Effector CD4-positive, alpha-beta T cell (primary cell): ENCODE data around the gene TLCD5. TPM values are rescaled to one million over a fixed set of nuclear protein-coding genes. Genes with fewer than 3 reads are reported as not detected.

Experiments used
- DNase-seq: peaks from one replicate; pipeline ENCODE4 v3.0.0-alpha.2; 2020
- total RNA-seq: gene quantifications from one replicate; lab custom pipeline; 2026; lab: John Stamatoyannopoulos, UW

Gene TLCD5
- total RNA-seq: not detected

DNA sequence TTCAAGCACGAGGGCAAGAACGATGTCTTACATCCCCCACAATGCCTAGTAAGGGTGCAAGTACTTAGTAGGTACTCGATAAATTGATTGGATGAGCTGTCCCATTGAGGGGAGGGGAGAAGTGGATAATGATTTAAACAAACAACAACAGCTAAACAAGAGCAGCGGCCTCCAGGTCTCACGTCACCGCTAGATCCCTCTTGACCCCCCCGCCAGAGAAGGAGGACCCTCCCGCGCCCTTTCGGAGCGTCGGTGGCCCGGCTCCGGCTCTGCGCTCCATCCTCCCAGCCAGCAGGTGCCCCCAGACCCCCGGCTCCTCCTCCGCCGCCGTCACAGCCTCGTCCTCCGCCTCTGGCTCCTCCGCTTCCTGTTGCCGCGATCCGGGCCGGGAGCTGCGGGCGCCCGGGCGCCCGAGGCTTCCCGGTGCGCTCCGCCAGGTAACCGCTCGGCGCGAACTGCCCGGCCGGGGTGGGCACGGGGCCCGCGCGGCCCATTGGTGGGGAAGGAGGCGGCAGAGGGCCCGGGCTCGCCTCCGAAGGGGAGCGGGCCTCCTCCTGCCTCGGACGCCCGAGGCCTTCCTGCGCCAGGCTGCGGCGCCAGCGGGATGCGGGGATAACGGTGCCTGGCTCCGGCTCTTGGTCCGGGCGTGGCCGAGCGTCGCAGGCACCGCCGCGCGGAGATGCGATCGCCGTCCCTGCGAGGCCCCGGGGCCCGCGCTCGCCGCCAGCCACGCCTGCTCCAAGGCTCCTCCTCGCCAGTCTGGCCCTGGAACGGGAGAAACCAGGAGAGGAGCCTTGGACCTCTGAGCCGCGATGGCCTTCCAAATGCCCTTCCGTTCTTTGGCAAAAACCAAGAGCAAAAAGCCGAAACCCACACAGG, at the start of gene TLCD5:
Gene TLCD5, plus strand, starts transcription at position 368 of the 879 bp plus-strand sequence. CDS start 2,143 bp downstream, outside the sequence.
- DNase-seq: no peak

DNA sequence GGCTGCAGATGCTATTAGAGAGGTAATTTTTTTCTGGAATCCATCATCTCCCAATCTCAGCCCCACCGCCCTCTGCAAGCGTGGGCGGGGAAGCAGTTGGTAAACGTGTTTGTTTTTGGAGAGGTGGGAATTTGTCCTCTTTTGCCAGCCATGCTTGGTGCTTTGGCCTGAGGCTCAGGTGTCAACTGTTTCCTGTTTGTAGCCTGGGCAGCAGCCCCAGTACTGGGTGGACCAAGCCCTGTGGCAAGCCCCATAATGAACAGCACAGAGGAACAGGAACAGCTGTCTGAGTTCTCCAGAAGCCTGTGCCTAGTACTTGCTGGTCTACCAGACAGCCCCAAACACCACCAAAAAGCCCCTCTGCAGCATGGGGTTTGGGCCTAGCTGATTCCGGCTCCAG, 45.6 kb upstream of the TLCD5 start:
- no peak for DNase-seq

DNA sequence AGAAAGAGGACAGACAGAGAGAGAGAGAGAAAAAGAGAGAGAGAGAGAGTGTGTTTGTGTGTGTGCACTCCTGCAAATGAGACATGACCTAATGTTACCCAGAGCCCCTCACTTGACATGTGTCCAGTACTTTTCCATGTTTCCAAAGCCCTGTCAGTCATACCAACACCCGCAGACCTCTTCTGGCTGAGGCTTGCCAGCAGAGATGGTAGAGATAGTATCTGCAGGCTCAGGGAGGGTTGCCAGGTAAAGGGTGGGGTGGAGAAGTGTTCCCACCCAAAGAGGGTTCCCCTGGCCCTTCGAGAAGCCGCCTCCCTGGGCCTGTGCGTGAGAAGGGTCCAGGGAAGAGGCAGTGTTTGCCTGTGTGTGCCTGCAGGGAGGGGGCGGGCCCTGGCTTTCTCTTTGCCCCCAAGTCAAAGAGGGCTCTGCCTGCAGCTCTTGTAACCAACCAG, 44.5 kb upstream of the TLCD5 start:
- no peak for DNase-seq

DNA sequence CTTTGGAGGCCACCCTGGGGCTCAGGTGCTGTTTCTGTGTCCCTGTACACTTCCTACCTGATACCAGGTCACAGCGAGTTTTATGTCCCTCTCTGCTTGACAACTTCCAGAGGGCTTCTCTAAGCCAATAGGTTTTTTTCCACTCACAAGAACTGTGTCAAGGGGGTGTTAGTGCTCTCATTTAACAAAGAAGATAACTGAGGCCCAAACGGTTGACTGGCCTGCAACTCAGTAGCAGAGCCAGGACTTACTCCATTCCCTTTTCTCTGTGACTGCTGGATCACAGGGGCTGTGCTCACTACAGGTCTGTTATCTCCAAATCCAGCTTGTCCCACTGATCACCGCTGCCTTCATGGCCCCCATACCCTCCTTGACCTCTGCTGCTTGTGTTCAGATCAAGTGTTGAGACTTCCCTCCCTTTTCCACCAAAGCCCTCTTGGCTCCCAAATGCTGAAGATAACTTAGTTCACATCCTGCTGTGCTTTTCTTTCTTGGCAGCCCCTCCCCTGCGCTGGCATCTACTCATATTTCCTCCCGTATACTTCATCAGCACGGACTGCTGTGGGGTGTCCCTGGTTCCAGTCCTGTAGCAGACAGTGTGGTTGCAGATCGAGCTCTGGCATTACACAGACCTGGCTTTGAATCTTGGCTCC, 43.8 kb upstream of the TLCD5 start:
- DNase-seq: no peak

DNA sequence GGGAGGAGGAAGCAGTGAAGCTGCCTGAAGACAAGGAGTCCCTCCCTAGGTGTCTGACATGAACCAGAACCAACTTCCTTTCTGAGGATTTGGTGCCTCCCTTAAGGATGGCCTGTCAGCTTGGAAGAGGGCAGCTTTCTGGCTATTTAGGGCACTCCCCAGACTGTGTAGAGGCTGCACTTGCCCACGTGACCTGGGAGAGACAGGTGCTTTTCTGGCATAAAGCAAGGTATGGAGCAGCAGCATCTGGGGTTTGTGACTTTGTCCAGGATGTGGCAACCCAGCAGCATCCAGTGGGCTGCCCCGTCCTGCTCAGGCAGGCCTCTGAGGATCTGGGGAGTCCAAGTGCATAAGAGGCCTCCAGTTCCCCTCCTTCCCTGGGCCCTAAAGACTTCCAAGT, 42.0 kb upstream of the TLCD5 start:
- DNase-seq: no peak

DNA sequence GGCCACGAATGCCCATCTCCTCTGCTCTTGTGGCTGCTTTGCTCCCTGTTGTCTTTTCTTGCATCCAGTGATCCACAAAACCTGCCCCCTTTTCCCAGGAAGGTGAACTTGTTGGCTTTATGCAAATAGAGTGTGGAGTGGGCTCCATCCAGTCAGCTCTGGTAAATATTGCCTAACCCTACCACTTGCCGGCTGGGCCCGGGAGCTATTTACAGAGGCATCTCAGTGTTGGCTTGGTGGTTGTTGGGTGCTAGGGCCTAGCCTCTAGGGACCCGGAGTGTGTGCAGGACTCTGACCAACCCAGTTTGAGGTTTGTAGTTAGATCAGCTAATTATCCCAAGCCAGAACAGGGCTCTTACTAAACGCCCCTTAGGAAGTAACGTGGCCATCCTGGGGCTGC, 40.8 kb upstream of the TLCD5 start:
- no peak for DNase-seq

DNA sequence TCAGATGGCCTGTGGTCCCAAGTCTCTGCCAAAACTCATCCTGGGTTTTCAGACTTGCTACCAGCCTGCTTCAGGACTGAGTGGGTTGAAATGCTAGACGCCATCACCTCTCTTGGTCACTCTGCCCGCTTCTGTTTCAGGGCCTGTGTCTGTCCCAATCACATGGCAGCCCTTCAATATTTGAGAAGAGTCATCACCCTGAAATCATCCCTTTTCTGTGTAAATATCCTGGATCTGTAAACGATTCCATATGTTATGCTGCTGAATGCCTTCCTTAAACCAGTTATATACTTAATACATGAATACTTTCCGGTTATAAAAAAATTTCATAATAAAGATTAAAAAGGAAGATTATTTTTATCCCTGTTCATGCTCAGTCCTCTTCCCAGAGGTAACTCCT, 39.8 kb upstream of the TLCD5 start:
- DNase-seq: no peak

DNA sequence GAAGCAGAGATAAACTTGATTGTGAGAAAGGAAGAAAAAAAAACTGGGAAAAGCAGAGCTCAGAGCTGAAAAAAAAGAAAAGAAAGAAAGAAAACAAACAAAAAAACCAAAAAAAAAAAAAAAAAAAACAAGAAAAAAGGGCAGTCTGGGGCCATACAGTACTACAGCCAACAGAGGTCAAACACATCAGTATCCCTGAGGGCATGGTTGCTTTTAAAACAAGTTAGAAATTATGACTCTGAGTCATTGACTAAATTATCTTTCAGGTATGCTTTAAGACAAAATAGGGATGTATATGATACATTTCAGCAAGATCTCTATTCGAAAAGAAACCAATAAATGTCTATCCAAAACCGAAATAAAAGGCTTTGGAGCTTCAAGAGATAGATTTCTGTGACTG, 37.1 kb upstream of the TLCD5 start:
- no peak for DNase-seq

DNA sequence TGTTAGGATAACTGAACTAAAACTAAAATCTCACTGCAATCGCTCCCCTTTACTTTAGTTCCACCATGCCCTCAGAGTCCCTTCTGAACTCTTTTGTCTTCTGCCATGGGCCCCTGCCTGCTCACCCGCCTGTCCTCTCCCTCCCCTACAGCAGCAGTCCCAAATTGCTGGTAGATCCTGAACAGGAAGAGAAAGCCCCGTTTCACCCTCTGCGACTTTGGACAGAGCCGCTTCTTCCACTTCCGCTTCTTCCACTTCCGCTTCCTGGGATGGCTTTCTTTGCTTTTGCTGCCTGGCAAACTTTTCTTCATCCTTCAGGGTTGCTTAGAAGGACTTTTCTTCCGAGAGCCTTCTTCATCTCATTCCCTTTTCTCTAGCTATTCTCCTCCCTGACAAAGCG, 35.7 kb upstream of the TLCD5 start:
- DNase-seq: no peak

DNA sequence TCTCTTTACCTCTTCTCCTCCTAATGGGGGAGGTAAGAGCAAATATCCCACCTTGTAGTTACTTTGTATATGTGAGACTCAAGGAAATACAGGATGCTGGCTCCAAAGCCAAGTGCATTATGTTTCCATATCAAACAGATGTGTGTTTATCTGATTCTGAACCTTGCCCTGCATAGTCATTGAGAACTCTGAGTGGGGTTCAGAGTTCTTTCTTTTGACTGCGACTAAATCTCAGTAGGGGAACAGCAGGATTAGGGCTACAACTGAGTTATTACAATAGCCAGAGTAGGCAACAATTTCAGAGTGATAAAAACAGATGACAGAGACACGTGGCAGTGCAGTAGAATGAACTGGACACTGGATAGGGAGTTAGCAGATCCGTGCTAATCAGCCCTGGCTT, 34.1 kb upstream of the TLCD5 start:
- no peak for DNase-seq

DNA sequence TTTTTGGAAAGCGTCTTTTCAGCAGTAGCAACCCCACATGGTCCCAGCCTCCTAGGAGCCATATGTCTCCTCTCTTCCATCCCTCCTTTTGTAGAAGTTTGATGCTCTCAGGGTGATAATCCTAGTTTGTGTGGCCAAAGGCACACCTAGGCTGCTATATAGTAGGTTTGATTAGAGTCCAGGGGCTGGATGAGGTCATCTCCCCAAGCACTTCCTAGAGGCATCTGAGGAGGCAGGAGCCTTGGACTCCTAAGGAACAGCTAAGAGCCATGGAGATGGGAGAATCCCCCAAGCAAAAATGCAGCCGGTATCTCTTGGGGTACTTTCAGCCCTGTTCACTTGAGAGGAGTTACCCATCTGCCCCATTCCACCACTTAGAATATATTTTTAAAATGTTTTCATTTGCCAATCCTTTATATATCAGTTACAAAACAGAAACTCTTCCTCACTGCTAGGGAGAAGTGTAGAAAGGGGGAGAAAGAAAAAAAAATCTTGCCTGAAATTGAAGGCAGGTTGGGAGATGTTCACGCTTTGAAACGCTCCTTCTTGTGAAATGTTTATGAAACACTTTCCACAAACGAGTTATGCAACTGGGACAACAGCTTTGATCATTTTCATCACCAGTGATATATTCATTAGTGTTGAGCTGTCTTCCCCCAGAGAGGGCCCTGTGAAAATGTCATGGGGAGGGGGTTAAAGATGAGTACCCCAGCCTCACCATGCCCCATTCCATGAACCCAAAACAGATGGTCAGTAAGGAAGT, 31.9 kb upstream of the TLCD5 start:
- no peak for DNase-seq

DNA sequence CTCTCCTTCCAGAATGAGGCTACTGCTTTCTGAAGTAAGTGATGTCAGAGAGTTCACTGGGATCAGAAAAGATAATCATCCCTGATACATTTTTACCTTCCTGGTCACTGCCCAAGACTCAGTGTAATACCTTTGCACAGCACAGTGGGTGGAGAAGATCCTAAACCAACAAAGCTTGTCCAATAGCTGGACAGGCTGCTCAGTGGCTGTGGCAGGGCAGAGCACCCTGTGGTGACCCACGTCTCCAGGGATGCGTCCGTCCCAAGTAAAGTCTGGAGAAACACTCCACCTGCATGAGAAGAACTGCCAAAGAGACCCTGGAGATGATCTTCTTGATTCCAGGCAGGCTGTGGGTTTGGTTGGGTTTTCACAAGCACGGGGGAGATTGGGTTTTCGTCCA, 31.0 kb upstream of the TLCD5 start:
- DNase-seq: no peak

DNA sequence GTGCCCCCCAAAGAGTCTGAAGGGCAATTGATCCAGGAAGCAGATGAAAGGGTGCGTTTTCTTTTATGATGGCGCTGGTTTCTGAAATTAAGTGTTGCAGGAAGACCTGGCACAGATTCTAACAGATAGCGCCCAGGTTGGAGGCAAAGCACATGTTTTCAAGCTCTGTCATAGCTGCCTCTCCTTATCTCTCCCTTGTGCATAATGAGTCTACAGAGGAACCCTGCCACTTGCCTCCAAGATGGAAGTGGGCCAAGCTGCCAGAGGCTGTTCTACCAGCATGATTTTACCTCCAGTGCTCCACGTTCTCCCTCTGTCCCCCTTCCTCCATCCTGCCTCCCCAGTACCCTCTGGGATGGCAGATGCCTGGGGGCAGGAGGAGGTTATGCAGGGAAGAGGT, 30.0 kb upstream of the TLCD5 start:
- no peak for DNase-seq

DNA sequence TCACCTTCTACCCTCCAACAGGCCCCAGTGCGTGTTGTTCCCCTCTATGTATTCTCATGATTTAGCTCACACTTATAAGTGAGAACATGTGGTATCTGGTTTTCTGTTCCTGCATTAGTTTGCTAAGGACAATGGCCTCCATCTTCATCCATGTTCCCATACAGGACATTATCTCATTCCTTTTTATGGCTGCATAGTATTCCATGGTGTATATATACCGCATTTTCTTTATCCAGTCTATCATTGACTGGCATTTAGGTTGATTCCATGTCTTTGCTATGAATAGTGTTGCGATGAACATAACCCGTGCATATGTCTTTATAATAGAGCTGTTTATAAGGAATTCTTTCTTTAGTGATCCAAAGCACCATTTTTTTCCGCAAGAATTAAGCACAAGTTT, 28.5 kb upstream of the TLCD5 start:
- no peak for DNase-seq

DNA sequence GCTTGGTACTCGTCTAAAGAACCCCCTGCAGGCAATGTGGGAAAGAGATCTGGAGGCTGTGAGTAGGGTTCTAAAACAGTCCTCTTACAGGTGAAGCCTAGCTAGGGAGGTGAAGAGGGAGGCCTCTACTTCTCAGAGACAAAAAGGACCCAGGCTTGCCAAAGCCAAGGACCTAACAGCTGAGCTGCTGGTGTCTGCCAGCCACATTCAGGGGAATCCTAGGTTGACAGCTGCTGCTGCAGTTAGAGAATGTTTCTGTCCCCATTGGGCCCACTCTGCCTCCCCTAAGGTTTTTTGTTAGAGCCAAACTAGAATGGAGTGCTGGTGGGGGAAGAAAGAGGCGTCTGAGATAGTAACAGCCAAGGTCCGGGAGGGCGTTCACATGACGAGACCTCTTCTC, 26.6 kb upstream of the TLCD5 start:
- DNase-seq: no peak

DNA sequence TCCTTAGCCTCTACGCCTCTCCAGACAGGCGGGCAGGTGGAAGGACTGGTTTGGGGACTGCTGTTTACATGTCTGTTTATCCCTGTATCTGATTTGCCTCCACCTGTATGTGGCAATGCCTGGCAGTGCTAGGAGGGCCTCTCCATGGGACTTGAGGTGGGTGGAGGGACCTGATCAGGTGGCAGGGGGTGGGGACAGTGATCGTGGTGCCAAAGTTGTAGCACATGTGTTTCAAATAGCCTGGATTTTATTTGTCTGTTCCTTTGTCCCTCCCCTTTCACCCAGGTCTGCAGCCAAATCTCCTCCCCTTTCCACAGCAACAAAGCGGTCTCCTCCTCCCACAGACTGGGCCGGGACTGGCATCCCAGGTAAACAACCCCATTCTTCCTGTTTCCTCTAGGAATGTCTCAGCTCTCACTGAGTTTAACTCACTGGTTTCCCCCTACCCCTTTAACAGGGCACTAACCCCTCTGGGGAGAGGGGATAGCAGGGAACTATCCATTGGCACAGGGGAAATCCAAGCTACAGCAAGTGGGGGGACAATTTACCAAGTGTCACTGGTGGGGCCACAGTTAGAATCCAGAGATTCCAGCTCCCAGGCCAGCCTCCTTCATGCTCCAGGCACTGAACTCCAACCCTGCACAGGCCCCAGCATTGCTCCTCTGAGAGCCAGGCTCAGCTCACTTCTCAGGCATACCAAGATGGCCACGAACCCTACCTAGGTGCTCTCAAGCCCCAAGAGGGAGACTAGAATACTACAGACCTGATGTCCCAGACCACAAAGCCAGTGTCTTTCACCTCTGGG, 22.9 kb upstream of the TLCD5 start:
- DNase-seq: no peak

DNA sequence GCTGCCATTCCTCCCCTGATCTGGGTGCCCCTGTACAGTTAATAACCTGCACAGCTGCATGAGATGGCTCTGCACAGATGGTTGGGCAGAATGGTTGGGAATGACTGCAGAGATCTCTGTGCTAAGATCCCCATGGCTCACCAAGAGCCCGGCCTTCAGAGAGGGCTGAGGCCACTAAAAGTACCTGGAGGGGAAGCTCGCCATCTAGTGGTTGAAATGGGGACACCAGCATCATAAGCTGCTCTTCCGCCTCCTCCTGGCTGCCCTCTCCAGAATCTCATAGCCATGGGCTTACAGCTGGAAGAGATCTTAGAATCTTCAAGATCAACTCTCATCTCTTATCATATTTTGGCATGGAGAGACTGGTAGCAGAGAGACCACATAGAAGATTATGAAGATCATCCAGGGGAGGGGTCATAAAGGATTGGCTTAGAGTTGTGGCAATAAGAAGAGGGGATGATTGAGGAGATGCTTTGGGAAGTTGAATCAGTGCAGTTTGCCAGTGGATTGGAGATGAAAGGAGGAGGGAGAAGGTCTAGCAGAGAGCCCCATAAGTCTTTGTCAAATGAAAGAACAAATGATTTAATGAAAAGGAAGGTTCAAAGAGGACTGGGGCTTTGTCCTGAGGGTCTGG, 22.0 kb upstream of the TLCD5 start:
- peak; percentile 38 for DNase-seq

DNA sequence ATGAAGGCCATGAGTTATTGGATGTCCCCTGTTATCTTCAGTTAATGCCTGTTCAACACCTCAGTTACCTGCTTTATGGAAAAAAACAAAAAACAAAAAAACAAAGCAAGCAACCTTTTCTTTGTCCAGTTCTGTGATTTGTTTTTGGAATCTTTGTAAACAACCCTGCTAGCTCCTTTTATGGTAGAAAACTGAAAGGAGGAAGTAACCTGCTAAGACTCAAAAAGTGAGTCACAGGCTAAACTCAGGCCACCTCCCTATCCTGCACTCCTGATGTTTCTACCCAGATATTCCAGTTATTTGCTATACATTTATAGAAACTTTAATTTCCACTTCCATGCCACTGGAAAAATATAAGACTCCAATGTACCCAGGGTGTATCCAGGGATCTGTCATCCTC, 20.6 kb upstream of the TLCD5 start:
- DNase-seq: no peak

DNA sequence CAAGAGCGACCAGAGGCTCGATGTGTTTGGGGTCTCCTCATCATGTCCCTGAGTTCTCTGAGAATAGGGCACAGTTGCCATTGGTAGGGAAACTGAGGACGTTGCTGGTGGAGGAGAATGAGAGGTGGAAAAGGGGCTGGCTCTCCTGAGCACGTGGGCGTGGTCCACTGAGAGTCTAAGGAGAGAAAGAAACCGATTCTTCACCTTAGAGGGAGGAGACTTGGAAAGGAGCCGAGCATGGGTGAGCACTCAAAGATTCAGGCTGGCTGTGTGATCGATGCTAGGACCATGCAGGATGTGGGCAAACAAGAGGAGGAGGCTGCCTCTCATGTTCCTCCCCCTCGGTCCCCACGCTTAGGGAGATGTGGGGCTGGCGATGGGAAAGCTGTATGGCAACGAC, 19.8 kb upstream of the TLCD5 start:
- no peak for DNase-seq

DNA sequence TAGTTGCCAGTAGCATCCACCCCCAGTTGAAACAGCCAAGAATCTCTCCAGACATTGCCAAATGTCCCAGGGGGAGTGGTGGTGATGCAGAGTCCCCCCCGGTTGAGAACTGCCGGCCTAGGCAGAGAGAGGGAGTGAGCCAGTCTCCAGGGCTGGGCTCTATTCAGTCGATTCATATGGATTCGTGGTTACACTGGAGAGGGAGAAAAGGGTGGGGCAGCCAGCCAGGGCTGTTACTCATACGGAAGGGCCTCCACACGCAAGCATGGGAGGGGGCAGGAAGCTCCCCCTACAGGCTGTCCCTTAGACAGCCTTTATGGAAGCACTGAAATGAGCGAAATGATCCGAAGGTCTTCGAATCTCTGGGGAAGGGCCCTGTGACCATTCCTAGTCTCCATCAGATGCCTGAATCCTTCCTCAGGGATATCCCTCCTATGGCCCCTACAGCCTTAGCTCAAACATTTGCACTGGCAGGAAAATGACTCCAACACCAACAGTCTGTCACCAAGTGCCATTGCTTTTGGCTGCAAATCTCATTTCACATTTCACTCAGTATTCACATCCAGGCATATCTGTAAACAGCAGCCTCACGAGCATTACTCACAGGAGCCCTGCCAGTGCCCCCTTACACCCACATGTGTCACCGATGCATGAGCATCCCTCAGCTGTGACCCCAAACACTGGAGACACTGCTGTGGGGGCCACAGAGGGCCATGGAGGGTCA, 18.4 kb upstream of the TLCD5 start:
- no peak for DNase-seq

DNA sequence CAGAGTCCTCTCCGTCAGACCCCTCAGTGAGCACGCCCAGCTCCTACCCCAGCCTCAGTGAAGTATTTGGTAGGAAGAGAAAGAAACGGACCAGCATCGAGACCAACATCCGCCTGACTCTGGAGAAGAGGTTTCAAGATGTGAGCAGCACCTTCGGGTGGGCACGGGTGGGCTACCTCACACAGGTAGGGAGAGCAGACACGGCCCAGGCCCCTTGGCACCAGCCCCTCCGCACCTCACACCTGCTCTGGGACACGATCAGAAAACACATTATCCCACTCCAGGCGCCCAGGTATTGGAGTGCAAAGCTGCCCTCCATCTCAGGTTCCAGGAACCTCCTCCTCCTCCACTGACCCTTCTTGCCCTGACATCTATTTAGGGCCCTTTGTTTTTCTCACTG, 17.6 kb upstream of the TLCD5 start:
- no peak for DNase-seq

DNA sequence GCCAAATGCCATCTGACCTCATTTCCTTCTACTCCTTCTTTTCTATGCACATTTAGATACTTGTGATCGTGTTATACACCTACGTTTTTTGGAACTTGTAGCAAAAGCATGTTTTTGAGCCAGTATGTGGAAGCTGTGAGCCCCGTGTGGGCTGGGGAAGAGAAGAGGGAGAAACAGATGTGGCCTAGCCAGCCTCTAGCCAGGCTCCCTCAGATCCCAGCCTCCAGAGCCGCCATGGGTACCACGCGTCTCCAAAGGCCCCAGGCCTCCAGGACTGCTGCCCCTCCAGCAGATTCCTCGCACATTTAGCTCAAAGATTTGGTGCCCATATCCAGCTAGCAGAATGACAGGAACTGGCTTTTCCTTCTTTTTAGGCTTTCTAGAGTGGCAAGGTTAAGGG, 17.0 kb upstream of the TLCD5 start:
- no peak for DNase-seq
